KG1 (cell line): ENCODE data around the gene DDT.
"Not testable (repeated sequence)": the region's sequence is repeated elsewhere in the genome, so short reads cannot be mapped to it uniquely, and the experiment has no call there.

ENCODE experiments used
- DNase-seq: peaks from one replicate; lab custom pipeline; 2025; lab: John Stamatoyannopoulos, UW

Gene DDT

DNA sequence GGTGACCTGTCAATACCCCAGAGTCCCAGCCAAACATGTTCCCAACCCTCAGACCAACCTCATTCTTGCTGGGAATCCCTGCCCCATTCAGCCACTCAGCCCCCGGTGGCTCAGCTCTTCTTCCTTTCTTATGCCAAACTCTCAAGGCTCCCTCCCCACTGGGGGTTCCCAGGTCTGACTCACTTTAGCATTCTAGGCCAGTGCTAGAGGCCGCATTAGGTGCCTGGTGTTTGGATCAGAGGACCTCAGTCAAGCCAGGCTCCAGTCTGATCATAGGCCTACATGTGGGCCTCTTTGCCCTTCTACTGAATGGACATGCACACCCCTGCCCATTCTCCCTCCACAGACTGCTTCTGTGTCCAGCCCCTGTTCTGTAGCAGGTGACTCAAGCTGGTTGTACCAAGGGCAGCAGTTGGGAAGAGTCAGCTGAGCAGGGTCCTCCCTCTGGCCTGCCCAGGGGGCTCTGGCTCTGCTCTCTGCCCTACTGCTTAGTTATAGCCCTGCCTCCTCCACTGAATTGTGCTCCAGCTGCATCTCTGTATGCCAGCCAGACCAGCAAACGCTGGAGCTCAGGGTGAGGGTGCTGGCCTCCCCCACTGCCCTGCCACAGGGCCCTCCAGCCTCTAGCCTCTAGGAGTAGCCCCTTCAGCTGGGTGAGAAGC lies 15.5 kb upstream of the DDT start:
- DNase-seq = not testable (repeated sequence)

DNA sequence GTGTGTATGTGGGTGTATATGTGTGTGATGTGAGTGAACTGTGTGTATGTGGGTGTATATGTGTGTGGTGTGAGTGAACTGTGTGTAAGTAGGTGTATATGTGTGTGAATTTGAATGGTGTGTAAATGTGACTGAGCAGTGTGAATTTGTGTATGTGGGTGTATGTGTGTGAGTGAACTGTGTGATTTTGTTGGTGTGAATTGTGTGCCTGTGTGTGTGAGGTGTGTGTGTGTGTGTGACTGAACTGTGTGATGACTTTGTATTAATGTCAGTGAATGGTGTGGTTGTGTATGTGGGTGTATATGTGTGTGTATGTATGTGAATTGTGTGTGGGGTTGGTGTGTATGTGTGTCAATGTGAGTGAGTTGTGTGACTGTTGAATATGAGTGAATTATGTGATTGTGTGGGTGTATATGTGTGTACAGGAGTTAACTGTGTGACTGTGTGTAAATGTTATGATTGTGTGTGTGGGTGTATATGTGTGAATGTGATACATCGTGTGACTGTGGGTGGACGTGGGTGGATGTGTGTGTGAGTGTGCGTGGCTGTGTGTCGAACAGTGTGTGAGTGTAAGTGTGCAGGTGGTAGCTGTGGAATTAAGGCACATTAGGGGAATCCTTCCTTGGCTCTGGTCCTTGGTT lies 12.4 kb upstream of the DDT start:
- DNase-seq = not testable (repeated sequence)

DNA sequence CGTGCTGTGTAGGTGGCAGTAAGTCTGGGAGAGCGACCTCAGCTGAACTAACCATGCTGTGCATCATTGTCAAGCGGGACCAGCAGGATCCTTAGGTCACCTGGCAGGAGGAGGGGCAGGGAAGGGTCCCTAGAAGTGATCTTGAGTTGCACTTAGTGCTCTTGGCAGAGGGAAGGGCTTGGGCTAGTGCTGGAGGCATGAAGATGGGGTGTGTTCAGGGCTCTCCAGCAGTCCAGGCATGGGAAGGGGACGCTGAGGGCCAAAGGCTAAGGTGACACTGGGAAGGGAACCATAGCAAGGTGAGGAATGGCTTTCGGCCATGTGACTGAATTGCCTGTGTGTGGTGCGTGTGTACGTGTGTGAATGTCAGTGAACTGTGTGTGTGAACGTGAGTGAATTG lies 11.8 kb upstream of the DDT start:
- DNase-seq = not testable (repeated sequence)

DNA sequence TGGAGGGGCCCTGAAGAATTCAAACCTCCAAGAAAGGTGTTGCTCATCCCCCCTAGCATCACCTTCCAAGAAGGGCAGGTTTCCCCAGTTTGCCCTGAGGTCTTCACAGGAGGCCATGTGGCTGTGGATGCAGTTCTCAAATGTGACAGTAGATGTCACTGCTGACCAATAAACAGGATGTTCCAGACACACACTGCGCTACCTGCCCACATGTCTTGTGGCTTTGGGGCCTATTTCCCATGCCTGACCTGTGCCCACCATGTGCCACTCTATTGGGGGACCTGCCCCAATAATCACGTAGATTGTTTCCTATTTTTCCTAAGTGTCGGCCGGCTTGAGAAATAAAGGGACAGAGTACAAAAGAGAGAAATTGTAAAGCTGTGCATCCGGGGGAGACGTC lies 10.2 kb upstream of the DDT start:
- no peak for DNase-seq

DNA sequence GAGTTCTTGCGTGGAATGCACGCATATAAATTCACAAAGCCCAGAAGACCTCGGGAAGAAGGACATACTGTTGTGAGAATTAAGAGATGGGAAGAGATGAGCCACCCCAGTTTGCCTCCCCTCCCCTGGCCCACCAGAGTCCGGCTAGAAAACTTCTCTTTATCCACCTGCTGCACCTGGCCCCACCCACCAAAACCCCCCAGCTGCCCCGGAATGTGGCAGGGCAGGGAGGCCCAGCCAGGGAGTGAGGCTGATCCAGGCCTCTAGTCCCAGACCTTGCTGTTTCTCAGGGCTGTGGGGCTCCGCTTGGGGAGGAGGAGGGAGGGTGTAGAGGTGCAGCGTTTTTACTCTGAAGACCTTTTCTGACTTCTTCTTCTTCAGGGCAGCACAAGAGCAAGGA lies 6.3 kb upstream of the DDT start:
- not testable (repeated sequence) for DNase-seq

DNA sequence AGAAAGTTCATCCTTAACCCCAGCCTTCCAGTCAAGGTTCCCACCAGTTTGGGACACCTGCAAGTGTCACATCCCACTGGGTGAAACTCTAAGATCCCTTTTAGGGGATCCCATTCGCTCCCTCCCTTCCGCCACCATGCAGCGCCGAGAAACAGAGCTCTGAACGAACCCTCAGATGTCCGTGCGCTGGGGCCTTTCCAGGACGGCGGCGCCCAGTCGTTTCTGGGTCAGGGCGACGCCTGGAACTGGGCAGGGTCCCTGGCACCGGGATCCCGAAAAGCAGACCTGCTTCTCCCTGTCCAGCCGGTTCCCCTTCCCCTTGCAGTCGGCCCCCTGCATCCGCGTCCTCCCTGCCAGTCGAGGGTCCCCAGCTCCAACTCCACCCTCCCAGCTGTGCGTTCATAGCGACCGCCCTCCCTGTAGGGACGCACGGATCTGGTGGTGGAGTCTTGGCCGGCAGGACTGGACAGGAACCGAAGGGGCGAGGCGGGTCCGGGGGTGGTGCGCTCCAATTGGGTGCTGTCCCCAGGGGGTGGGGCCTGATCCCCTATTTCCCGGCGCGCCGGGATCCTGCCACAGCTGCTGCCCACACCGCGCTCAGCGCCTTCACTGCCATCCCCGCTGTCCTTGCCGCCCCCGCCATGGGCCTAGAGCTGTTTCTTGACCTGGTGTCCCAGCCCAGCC lies 5.5 kb upstream of the DDT start, which contains the start of gene GSTT2:
Gene GSTT2 (plus strand): TSS at position 578 of the 684 bp plus-strand sequence.
- not testable (repeated sequence) for DNase-seq

DNA sequence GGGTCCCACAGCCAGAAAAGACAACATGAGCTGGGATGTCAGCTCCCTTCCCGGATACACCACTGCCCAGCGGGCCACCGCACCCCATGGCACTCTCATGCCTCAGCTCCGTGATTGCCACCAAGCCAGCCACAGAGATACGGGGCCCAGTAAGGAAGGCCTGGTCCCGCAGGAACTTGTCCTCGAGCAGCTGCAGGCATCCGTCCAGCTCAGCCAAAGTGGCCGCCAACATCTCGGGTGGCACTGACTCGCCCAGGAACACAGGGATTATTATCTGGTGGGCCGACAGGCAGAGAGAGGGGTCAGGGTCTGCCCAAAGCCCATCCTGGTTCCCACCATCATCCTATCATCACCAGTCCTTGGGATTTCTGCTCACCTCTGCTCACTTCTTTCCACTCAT lies 3.1 kb upstream of the DDT start:
- DNase-seq = not testable (repeated sequence)

DNA sequence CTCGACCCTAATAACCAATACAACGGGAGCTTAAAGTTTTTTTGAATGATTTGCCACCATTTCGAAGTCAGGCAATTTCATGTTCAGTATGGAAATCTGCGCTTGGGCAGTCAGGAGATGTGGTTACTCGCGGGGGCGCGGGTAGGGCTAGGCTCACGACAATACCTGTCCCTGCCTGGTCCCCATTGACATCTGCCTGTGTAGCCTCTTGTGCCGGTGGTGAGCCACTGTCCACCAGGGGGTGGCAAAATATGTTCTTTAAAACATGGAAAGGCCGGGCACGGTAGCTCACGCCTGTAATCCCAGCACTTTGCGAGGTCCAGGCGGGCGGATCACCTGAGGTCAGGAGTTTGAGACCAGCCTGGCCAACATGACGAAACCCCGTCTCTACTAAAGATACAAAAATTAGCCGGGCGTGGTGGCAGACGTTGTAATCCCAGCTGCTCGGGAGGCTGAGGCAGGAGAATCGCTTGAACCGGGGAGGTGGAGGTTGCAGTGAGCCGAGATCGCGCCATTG lies 653 bp upstream of the DDT start:
- not testable (repeated sequence) for DNase-seq

DNA sequence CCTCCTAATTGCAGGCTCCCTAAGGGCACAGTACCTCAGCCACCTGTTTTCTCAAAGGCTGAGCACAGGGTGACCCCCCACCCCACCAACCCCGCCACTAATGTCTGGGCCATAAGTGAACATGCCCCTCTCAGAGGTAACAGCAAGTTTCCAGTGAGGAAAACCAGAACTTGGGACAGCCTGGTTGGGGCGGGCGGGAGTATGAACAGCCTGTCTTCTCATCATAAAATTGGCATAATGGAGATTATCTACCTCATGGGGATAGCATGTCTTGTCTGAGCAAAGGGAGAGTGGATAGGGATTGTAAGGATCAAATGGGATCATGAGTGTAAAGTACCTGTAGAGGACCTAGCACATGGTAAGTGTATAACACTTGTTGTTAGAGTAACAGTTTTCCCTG lies 2.3 kb downstream of the DDT start:
- not testable (repeated sequence) for DNase-seq

DNA sequence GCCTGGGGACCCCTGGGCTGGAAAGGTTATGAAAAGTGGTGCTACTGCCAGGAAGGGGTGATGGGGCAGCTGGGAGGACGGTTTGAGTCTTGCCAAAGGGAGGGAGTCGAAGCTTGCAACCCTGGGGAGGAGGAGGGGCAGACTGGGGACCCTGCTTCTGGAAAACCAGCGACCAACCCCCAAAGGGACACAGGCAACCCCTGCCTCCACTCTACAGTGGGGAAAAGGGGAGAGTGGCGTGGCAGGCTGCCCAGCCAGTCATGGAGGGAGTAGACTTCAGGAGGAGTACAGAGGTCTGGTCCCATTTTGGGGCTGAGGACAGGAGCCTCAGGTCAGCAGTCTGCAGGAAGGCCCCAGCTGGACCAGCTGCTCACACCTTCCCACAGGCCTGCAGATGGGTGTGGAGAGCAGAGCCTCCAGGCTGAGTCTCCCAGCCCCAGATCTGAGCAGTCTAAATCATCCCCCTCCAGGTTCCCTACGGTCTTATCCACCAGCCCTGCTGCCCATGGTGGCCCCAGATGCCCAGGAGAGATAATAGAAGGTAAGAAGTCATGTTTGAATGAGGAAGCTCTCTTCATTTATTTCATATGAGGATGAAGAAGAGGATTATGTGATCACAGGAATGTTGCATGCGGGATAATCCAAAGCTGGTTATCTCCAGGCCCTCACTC lies 3.3 kb downstream of the DDT start:
- DNase-seq = no peak

DNA sequence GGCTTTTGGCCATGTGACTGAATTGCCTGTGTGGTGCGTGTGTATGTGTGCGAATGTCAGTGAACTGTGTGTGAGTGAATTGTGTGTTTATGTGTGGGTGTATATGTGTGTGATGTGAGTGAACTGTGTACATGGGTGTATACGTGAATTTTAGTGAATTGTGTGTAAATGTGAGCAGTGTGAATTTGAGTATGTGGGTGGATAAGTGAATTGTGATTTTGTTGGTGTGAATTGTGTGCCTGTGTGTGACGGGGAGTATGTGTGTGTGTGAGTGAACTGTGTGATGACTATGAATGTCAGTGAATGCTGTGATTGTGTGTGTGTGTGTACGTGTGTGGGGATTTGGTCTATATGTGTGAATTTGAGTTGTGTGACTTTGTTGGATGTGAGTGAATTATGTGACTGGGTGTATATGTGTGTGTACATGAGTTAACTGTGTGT lies 4.0 kb downstream of the DDT start:
- no peak for DNase-seq

DNA sequence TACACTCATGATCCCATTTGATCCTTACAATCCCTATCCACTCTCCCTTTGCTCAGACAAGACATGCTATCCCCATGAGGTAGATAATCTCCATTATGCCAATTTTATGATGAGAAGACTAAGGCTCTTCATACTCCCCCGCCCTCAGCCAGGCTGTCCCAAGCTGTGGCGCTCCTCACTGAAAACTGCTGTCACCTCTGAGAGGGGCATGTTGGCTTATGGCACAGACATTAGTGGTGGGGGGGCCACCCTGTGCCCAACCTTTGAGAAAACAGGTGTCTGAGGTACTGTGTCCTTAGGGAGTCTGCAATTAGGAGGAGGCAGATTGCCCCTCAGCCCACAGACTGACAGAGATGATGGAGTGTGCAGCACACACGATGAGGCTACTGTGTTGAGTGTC lies 5.2 kb downstream of the DDT start:
- no peak for DNase-seq

DNA sequence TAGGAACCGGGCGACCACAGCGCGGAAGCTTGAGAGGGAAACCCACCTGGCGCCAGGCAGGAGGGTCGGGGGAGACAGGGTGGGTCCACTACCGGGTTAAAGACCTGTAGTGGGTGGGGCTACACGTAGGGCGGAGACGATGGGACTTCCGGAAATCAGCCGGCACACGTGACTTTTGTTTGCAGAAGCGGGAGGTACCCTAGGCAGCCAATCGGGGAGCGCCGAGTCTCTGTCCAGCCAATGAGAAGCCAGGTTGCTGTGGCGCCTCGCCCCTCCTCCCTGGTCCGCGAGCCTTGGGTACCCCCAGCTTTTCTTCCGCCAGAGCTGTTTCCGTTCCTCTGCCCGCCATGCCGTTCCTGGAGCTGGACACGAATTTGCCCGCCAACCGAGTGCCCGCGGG lies 7.7 kb downstream of the DDT start, which contains the start of gene DDTL:
Gene DDTL (plus strand): TSS at position 321 of the 400 bp plus-strand sequence. CDS start 27 bp downstream, at position 348.
- DNase-seq = not testable (repeated sequence)

DNA sequence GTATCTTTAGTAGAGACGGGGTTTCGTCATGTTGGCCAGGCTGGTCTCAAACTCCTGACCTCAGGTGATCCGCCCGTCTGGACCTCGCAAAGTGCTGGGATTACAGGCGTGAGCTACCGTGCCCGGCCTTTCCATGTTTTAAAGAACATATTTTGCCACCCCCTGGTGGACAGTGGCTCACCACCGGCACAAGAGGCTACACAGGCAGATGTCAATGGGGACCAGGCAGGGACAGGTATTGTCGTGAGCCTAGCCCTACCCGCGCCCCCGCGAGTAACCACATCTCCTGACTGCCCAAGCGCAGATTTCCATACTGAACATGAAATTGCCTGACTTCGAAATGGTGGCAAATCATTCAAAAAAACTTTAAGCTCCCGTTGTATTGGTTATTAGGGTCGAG lies 8.1 kb downstream of the DDT start:
- not testable (repeated sequence) for DNase-seq

DNA sequence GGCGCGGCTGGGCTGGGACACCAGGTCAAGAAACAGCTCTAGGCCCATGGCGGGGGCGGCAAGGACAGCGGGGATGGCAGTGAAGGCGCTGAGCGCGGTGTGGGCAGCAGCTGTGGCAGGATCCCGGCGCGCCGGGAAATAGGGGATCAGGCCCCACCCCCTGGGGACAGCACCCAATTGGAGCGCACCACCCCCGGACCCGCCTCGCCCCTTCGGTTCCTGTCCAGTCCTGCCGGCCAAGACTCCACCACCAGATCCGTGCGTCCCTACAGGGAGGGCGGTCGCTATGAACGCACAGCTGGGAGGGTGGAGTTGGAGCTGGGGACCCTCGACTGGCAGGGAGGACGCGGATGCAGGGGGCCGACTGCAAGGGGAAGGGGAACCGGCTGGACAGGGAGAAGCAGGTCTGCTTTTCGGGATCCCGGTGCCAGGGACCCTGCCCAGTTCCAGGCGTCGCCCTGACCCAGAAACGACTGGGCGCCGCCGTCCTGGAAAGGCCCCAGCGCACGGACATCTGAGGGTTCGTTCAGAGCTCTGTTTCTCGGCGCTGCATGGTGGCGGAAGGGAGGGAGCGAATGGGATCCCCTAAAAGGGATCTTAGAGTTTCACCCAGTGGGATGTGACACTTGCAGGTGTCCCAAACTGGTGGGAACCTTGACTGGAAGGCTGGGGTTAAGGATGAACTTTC lies 13.0 kb downstream of the DDT start, which contains the start of gene GSTT2B:
Gene GSTT2B (minus strand): TSS at position 112 of the 688 bp plus-strand sequence. CDS start 64 bp downstream, at position 48.
- not testable (repeated sequence) for DNase-seq

DNA sequence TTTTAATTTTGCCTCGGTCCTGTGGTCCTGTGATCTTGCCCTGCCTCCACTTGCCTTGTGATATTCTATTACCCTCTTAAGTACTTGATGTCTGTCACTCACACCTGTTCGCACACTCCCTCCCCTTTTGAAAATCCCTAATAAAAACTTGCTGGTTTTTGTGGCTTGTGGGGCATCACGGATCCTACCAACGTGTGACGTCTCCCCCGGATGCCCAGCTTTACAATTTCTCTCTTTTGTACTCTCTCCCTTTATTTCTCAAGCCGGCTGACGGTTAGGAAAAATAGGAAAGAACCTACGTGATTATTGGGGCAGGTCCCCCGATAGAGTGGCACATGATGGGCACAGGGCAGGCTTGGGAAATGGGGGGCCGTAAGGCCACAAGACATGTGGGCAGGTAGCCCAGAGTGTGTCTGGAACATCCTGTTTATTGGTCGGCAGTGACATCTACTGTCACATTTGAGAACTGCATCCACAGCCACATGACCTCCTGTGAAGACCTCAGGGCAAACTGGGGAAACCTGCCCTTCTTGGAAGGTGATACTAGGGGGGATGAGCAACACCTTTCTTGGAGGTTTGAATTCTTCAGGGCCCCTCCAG lies 17.8 kb downstream of the DDT start:
- peak; percentile 92 for DNase-seq

DNA sequence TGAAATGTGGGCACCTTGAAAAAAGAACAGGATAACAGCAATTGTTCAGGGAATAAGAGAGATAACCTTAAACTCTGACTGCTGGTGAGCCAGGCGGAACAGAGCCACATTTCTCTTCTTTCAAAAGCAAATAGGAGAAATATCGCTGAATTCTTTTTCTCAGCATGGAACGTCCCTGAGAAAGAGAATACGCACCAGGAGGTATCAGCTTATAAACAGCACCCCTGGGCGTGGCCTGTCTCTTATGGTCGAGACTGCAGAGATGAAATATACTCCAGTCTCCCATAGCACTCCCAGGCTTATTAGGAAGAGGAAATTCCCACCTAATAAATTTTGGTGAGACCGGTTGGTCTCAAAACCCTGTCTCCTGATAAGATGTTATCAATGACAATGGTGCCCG lies 18.4 kb downstream of the DDT start:
- not testable (repeated sequence) for DNase-seq

DNA sequence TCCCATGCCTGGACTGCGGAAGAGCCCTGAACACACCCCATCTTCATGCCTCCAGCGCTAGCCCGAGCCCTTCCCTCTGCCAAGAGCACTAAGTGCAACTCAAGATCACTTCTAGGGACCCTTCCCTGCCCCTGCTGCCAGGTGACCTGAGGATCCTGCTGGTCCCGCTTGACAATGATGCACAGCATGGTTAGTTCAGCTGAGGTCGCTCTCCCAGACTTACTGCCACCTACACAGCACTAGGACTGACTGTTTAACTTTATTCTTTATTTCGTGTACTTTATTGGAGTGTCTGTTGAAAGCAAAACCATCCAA lies 19.3 kb downstream of the DDT start:
- DNase-seq = not testable (repeated sequence)

DNA sequence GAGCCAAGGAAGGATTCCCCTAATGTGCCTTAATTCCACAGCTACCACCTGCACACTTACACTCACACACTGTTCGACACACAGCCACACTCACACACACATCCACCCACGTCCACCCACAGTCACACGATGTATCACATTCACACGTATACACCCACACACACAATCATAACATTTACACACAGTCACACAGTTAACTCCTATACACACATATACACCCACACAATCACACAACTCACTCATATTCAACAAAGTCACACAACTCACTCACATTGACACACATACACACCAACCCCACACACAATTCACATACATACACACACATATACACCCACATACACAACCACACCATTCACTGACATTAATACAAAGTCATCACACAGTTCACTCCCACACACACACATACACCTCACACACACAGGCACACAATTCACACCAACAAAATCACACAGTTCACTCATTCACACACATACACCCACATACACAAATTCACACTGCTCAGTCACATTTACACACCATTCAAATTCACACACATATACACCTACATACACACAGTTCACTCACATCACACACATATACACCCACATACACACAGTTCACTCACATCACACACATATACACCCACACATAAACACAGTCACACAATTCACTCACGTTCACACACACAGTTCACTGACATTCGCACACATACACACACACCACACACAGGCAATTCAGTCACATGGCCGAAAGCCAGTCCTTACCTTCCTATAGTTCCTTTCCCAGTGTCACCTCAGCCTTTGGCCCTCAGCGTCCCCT lies 19.8 kb downstream of the DDT start:
- not testable (repeated sequence) for DNase-seq

DNA sequence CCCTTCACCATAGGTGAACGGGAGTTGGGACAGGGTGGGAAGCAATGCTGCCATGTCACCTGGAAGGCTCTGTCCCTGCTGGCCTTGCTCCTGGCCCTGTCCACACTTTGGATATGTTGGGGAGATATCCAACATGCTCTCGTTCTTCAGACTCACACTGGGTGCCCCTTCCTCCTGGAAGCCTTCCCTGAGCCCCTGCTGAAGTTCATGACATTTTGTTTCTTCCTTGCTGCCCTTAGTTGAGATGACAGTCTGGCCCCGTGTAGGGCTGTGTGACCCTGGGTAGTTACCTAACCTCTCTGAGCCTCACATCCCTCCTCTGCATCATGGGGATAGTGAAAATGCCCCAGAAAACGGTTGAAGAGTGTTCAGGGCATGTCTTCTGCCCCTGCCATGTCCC lies 20.8 kb downstream of the DDT start:
- not testable (repeated sequence) for DNase-seq
